BJ (cell line): ENCODE results near the gene ATP6V0E1. TPM values are rescaled to one million over a fixed set of nuclear protein-coding genes. Genes with fewer than 3 reads are reported as not detected.

ENCODE experiments used
- CTCF ChIA-PET: fragments of 350-600 bp; formaldehyde crosslinking; extraction: SDS; loops from one replicate; lab custom pipeline; 2021; ENCODE audit warnings: antibody characterized with exemption, inconsistent platforms; lab: Yijun Ruan, JAX
- POLR2A ChIA-PET: fragments of 300-600 bp; sonication (Branson Sonifier 250); formaldehyde crosslinking; extraction: SDS; loops from one replicate; lab custom pipeline; 2021; ENCODE audit warnings: antibody characterized with exemption; lab: Charles Lee
- DNase-seq: peaks from one replicate; pipeline ENCODE4 v3.0.0-alpha.2; 2011; ENCODE audit warnings: low read depth
- H3K27me3 ChIP-seq: 2 replicates; pipeline ENCODE4 v1.6.0; 2011; ENCODE audit warnings: low read length; ENCODE audit not compliant: control insufficient read depth, insufficient read depth
- H3K36me3 ChIP-seq: 2 replicates; pipeline ENCODE4 v1.5.1; 2011; ENCODE audit warnings: low read length; ENCODE audit not compliant: control insufficient read depth, insufficient read depth
- H3K4me3 ChIP-seq: 2 replicates; pipeline ENCODE4 v1.5.1; 2011; ENCODE audit warnings: low read depth, mild to moderate bottlenecking, control low read depth, low read length
- CTCF ChIP-seq: IDR thresholded peaks from 2 replicates; pipeline ENCODE4 v1.5.1; 2011; ENCODE audit warnings: low read depth, mild to moderate bottlenecking, control low read depth, inconsistent platforms, low read length, moderate library complexity; ENCODE audit not compliant: insufficient read depth
- polyA plus RNA-seq: library from polyadenylated mRNA; depleted of rRNA; stranded (reverse); fragments of >200 nt; gene quantifications from 2 replicates; pipeline ENCODE4 v1.2.3, GENCODE V29; 2011

ATP6V0E1 gene
- polyA plus RNA-seq, 1 experiment = 491 TPM

GRCh38 chr5:173004013-173004412 is 20.4 kb downstream of the ATP6V0E1 start:
- POLR2A ChIA-PET = no interaction called here
- CTCF ChIA-PET = no interaction called here
- H3K4me3 ChIP-seq = no peak overlapping the region
- H3K36me3 ChIP-seq = peaks cover 1% of the 10 kb centered on the region
- no peaks in the 10 kb centered on the region for H3K27me3 ChIP-seq
- no peak for TF ChIP-seq CTCF
- DNase-seq = no peak

- Histone ChIP-seq H3K27me3 (no peaks in the 10 kb centered on the region), H3K4me3 (no peak overlapping the region), H3K36me3 (peaks cover 1% of the 10 kb centered on the region)
- ChIA-PET POLR2A (no interaction called here), CTCF (no interaction called here)
- no peak for DNase-seq
- TF ChIP-seq CTCF = no peak
Measured at GRCh38 chr5:173004447-173004846, 20.9 kb downstream of the ATP6V0E1 start.

- POLR2A ChIA-PET = no interaction called here
- DNase-seq = no peak
- H3K4me3 ChIP-seq = no peak overlapping the region
- CTCF ChIA-PET = interaction anchor here (1.0 to 1.4 kb wide), 3 partner anchors 11 to 94 kb away, joined by 3 to 5 read pairs (median 4); partner anchors contain the start of gene ATP6V0E1
- TF ChIP-seq CTCF = no peak
- H3K27me3 ChIP-seq = no peaks in the 10 kb centered on the region
- no peaks in the 10 kb centered on the region for H3K36me3 ChIP-seq
Measured at GRCh38 chr5:173010021-173010420, 26.4 kb downstream of the ATP6V0E1 start.

GRCh38 chr5:173010547-173011464 is 27.2 kb downstream of the ATP6V0E1 start:
- ChIA-PET CTCF (interaction anchor here (0.8 to 1.6 kb wide), 5 partner anchors 10 to 283 kb away, joined by 3 to 5 read pairs (median 4); partner anchors contain the start of genes ATP6V0E1 and BNIP1), POLR2A (no interaction called here)
- no peak overlapping the region for H3K4me3 ChIP-seq
- peak; percentile 29 for TF ChIP-seq CTCF
- DNase-seq = no peak
- no peaks in the 10 kb centered on the region for H3K27me3 ChIP-seq
- H3K36me3 ChIP-seq = no peaks in the 10 kb centered on the region

GRCh38 chr5:173011566-173011965 is 28.0 kb downstream of the ATP6V0E1 start:
- DNase-seq = no peak
- no peaks in the 10 kb centered on the region for H3K36me3 ChIP-seq
- H3K27me3 ChIP-seq = no peaks in the 10 kb centered on the region
- POLR2A ChIA-PET = no interaction called here
- CTCF ChIA-PET = interaction anchor here (0.7 to 1.6 kb wide), 4 partner anchors 9 to 522 kb away, joined by 3 to 5 read pairs (median 4); partner anchors contain the start of genes ATP6V0E1 and BNIP1
- H3K4me3 ChIP-seq = no peak overlapping the region
- no peak for TF ChIP-seq CTCF
